Esophagus squamous epithelium (tissue), 4 donors: ENCODE data around the gene GLG1.

Source experiments
- POLR2A ChIP-seq, 4 donors: fragments of 450-650 bp; IDR thresholded peaks; one replicate each; pipeline ENCODE4 v1.6.1; 2017; ENCODE audit warnings: antibody characterized with exemption in 4 of 4, mild to moderate bottlenecking in 4 of 4, moderate library complexity in 3 of 4
- TF ChIP-seq, protein P1 (sequence below), 6 experiments: fragments of 450-650 bp in 4 of 6; fragments of 200-600 bp in 2 of 6; sonication (generic) in 2 of 6; IDR thresholded peaks; one replicate each; pipeline ENCODE4 v1.5.1; 2016 to 2019; ENCODE audit warnings: antibody characterized with exemption in 6 of 6, mild to moderate bottlenecking in 4 of 6, moderate library complexity in 4 of 6

DNA sequence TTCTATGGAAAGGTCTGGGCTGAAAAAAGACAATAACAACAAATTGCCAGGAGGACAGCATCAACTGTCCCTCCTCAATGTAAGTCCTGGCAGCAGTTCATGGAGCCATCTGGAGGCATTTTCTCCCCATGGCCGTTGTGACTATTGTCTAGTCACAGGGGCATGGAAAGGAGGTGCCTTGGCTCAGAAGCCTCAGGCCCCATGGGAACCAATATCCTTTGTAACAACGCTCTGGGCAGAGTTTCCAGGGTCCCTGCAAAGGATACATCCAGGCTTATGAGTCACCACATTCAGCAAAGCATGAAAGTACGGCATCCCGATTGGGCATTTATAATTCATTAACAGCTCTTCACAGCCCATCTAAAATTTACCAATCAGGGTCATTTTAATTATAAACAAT, 85.2 kb downstream of the GLG1 start:
- TF ChIP-seq, protein P1, sequence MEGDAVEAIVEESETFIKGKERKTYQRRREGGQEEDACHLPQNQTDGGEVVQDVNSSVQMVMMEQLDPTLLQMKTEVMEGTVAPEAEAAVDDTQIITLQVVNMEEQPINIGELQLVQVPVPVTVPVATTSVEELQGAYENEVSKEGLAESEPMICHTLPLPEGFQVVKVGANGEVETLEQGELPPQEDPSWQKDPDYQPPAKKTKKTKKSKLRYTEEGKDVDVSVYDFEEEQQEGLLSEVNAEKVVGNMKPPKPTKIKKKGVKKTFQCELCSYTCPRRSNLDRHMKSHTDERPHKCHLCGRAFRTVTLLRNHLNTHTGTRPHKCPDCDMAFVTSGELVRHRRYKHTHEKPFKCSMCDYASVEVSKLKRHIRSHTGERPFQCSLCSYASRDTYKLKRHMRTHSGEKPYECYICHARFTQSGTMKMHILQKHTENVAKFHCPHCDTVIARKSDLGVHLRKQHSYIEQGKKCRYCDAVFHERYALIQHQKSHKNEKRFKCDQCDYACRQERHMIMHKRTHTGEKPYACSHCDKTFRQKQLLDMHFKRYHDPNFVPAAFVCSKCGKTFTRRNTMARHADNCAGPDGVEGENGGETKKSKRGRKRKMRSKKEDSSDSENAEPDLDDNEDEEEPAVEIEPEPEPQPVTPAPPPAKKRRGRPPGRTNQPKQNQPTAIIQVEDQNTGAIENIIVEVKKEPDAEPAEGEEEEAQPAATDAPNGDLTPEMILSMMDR (IDR thresholded peaks at IDR 0.05), result no peak
- TF ChIP-seq POLR2A (IDR thresholded peaks at IDR 0.05), result no peak
